GM21576 (cell line): Measurements from ENCODE around the gene PGM1.
A peak's percentile ranks its signal among the peaks of the same experiment; 100 is the strongest.

Experiments
- ATAC-seq: cut with Tn5 transposase; IDR thresholded peaks from one replicate; pipeline ENCODE4 v1.9.1; 2021; ENCODE audit warnings: mild to moderate bottlenecking, moderate library complexity; ENCODE audit not compliant: unreplicated experiment

PGM1 gene

DNA sequence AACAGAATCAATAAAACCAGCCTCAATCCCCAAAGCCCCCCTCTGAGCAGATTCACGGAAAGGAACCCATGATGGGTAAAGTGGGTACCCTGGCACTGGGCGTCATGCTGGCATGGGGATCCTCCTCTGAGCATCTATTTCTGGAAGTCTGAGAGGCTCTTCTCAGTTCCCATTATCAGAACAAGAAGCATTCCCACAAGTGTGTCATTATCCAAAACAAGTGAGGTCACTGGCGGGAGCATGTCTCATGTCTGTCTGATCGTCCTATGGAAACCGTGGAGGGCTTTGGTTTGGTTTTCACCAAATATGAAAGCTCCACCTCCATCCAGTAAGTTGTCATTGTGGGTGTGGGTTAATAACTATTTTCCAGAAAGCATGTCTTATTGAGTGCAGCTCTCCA lies 70.7 kb downstream of the PGM1 start:
- no peak for ATAC-seq

DNA sequence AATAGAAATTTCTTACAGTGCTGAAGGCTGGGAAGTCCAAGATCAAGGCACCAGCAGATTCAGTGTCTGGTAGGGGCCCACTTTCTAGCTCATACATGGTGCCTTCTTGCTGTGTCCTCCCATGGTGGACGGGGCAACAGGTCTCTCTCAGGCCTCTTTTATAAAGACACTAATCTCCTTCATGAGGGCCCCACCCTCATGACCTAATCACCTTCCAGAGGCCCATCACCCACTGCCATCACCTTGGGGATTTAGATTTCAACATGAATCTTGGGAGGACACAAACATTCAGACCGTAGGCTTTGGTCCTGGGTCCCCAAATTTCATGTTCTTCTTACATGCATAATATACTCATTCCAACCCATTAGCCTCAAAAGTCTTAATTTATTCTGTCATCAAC lies 71.5 kb downstream of the PGM1 start:
- no peak for ATAC-seq

DNA sequence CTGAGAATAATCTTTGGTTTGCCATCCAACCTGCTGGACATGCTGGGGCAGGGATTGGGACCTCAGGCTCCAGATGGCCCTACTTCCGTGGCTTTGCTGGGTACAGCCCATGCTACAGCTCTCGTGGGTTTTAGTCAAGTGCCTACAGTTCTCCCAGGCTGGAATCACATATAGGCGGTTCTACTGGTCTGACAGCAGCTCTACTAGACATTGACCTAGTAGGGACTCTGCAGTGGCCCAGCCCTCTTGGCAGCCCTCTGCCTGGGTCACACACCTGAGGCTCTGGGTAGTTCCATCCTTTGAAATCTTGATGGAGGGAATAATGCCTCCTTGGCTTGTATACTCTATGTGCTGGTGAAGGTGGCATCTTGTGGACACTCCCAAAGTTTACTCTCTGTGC lies 72.2 kb downstream of the PGM1 start:
- no peak for ATAC-seq

DNA sequence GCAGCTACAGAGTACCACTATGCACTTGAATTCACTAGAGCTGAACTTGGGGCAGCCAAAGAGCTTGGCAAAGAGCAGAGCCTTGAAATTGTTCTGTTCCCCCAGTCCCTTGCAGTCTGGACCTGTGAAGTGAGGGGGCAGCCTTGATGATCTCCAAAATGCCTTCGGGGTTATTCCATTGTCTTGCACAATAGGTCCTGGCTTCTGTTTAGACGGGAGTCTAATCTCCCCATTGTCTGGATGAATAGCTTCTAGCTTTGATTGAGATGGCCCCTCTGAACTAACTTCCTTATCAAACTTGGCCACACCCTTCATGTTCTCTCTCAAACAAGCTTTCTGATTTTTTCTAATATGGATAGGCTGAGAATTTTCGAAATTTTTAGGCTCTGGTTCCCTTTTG lies 72.6 kb downstream of the PGM1 start:
- ATAC-seq, result no peak

DNA sequence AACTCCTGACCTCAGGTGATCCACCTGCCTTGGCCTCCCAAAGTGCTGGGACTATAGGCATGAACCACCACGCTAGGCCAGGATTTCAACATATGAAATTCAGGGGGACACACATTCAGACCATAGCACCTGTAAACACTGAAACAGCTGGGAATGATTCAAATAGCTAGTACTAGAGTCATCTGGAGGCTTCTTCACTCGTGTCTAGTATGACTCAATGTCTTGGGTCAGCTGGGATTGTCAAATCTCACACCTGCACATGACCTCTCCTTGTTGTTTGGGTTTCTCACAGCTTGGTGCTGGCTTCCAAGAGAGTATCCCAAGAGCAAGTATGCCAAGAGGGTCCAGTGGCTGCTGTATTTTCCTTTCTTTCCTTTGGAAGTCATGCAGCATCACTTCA lies 75.1 kb downstream of the PGM1 start:
- no peak for ATAC-seq

DNA sequence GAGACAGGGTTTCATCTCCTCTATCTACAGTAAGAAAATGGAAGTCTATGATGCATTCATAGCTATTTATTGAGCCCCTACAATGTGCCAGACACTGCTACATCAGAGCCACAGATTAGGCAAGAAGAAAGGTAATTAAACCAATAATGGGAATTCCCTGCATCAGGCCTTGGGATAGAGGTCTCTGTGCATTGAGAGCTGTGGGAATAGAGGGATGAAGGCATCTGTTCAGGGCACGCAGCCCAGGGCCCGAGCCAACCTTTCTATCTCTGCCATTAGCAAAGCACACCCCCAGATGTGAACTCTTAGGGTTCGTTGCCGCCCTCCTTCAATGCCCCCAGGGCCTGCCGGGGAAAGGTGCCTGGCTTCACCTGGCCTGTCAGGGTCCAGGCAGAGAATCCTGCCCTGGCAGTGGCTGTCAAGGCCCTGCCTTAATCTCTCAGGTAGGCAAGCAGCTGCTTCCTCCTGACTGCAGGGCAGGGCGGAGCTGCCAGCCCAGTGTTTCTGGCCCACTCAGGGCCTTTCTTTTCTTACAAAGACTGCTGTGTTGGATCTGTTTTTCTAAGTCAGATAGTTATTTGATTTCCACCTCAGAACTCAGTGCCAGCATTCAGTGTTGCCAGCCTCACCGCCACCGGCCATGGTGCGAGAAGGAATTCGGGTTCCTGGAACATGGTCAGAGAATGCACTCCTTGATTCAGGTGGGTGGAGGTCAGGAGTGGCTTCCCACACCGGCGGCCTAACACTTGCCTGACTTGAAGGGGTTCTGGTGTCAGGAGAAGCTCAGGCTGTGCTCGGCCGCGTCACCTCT lies 76.1 kb downstream of the PGM1 start:
- no peak for ATAC-seq

DNA sequence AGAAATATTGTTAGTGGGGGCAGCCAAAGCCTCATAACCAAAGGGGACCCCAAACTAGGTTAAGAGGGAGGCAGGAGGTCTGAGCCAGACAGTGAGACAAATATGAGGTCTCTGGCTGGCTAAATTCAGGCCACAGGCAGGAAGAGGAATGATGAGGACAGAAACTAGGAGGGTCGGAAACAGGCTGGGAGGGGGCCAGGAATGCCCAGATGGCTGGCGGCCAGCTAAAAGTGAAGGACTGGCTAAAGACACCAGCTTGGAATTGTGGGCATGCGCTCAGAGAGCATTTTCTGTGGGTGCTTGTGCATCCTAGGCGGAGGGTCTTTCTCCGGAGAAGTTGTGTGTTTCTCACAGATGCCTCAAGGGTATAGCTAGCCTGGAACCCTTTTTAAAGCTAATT lies 77.0 kb downstream of the PGM1 start:
- no peak for ATAC-seq

DNA sequence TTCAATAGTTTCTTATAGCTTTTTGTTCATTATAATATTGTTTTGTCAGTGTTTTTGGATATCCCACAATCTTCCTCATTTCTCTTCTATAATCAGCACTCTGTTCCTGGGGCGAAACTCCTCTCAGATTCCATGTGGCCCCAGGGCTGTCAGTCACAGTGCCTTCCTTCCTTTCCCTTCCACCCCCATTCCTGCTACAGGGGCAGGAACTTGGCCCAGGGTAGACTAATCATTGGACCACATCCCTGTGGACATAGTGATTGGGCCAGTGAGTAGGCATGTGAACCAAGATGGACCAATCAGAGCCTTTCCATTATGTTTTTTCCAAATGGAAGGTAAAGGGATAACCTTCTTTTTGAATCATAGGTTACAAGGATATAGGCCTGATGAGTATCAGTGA lies 78.3 kb downstream of the PGM1 start:
- no peak for ATAC-seq

DNA sequence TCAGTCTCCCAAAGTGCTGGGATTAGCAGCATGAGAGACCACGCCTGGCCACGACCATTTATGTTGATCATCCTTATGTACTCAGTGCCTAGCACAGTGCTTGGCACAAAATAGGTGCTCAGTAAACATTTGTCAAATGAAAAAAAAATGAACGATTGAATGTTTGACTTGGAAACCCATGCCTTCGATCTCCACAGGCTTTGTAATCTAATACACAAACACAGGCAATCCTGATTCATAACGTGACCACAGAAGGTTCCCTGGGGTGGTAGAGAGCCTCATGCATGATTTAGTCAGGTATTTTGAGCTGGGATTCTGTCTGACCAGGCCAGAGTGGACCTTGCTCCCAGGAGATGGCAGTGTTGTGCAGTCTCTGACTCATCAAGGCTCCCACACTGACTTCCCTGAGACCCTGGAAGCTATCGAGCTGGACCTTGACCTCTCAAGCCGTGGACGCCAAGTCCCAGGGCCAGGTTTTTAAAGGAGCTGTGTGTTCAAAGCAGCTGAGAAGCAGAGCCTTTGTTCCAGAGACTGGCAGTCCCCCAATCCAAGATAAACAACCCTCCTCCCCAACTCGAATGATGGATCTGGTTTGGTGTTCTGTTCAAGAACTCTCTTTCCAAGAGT lies 81.1 kb downstream of the PGM1 start:
- peak; percentile 64 for ATAC-seq

DNA sequence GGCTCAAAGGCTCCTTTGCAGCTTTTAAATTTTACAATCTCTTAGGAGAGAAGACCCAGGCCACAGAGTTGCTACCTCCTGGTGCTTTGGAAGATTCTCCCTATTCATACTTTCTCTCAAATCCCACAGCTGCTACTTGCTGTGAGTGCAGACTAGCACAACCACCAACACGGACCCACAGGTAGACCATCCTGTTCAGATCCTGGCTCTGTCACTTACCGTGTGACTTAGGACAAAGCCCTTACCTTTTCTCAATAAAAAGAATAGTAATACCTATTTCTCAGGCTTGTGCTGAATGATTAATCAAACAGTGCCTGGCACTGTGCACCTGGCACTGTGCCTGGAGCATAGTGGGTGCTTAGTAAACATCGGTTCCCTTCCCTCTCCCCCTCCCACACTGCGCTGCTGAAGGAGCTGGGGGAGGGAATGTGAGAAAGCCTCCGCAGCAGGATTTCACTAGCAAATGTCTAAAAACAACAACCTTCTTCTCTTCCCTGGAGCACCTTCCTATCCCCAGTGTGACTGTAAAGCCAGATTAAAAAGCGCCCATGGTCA lies 81.7 kb downstream of the PGM1 start:
- no peak for ATAC-seq

DNA sequence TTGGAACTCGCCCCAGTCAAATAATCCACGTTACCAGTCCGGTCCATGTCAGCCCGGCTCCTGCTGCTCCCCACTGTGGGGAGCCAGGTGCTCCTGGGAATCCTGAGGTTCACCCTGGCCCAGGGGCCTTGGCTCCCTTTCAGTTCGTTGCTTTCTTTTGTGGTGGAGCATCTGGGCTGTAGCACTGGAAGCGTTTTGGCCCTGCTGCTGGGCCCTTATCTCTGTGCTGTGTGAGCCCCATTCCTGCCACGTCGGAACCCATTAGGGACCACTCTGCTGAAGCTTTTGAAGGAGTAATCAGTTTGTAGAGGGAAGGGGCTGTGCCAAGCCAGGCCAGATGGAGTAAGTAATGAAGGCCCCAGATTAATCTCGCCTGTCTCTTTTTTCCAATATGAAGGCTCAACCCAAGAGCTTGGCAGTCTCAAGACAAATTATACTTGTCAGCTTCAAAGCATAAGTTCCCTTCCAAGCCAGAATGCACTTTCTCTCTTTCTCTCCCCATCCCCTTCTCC lies 82.3 kb downstream of the PGM1 start:
- no peak for ATAC-seq

DNA sequence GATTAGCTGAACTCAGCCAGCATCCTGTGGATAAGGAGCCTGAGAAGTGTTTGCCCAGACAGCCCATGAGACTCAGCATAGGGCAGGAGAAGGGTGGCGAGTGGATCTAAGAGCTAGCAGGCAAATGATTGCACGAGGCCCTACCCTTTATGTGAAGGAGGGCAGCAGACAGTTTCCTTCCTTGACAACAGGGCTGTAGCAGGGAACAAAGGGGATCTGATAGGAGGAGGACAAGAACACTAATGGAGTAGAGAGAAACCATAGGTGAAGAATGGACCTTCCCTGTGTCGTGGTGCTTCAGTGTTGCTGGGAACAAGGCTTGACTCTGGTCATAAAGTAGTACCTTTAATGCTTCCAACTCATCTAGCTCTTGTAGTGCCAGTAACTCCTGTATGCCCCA lies 84.3 kb downstream of the PGM1 start:
- no peak for ATAC-seq

DNA sequence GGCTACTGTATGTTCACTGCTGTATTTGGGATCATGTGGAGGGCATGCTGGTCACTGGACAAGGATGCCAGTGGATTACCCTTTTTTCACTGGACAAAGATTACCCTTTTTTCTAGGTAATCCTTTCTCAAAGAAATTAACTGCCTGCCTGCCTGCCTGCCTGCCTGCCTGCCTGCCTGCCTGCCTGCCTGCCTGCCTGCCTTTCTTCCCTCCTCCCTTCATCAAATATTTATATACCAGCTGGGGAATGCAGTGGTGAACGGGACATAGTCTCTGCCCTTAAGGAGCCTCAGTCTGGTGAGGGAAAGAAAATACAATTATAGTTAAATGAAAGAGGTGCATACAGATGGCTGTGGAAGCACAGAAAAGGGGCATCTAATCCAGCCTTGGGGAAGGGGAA lies 85.0 kb downstream of the PGM1 start:
- ATAC-seq, result no peak

DNA sequence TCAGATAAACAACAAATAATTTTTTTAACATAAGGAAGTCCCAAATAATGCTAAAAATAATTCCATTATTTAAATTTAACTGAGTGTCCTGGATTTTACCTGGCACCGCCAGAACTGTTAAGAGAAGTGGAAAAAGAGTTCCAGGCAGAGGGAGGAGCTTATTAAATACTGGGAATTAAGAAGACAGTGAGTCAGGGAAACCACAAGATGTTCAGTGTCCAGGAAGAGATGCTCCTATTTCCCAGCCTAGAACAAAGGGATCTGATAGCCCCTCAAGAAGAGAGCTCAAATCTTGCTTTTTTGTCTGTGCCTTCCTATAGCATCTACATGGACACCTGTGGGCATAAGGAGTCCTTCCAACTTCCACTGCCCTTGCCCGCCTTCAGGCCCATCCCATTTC lies 85.9 kb downstream of the PGM1 start:
- ATAC-seq, result no peak

DNA sequence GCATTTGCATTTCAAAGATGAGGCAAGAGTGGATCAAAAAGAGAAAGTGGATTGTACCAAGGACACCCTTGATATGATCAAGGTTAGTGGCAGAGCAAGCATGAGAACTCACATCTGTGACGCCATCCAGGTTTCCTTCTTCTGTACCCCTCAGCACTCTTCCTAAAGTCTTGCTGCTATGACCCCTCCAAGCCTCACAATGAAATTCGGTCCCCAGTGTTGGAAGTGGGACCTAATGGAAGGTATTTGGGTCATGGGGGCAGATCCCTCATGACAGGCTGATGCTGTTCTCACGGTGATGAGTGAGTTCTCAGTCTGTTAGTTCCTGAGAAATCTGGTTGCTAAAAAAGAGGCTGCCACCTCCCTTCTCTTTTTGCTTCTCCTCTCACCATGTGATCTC lies 86.4 kb downstream of the PGM1 start:
- ATAC-seq, result no peak

DNA sequence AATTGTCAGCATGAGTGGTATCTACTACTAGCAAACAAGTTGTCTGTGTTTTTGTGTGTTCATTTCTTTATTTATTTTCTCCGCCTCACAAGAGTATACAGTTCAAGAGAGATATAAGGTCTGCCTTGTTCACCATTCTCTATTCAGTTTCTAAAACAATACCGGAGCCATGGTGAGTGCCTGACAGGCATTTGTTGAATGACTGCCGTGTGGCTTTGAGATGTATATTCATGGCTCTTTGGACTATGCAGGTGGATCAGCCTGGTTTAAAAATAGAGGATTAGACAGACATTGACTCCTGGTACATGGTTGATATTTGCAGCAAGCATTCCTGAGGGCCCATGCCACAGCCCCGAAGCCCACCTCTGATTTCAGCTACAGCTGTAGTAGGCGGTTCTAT lies 89.7 kb downstream of the PGM1 start:
- ATAC-seq, result no peak

DNA sequence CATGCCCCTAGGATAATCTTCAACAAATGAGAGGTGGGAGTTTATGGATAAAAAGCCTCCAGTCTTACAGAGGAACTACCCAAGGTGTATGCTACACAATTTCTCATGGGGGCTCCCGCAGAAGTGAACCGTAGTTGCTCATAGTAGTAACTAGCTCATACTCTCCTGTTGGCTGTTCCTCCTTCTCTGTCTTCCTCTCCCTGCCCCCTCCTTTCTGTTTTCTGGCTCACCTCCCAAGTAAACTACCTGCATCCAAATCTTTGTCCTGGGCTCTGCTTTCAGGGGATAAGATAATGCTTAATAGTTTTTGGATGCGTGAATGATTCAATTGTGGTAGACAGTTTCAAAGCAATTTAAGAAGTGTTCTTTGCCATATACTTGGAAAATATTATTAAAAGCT lies 90.5 kb downstream of the PGM1 start:
- ATAC-seq, result no peak

DNA sequence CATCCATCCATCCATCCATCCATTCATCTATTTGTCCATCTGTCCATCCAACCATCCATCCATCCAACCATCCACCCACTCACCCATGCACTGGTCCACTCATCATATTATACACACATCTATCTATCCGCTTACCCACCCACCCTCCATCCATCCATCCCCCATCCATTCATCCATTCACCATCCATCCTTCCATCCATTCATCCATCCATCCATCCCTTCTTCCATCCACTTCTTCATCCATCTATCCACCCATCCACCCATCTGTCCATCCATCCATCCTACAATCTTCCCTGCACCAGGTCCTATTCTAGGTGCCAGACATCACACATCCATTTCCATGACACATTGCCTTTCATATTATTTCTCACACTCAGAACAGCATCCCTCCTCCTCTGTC lies 93.5 kb downstream of the PGM1 start:
- ATAC-seq, result no peak

DNA sequence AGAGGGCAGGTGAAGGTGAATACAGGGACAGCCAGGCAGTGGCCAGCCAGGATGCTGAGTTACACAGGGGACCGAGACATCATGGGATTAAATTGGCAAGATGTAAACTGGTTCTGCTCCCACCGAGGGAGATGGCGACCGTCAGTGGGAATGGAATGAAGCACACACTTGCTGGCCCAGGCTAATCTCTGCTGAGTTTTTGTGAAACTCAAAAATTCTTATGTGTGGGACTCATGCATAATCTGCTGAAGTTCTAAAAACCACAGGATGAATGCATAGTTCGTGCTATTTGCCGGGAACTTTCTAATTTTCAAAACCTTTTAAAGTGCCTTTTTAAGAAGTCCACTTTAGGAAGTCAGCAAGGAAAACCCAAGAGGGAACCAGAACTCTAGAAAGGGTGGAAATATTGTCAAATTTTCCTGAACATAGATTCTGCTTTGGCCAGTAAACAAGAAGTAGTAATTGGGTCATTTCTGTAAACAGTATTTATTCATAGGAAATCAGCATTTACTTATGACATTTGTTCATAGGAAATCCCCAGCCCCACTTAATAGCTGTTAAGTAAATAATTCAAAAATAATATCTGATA lies 95.2 kb downstream of the PGM1 start:
- ATAC-seq, result no peak

DNA sequence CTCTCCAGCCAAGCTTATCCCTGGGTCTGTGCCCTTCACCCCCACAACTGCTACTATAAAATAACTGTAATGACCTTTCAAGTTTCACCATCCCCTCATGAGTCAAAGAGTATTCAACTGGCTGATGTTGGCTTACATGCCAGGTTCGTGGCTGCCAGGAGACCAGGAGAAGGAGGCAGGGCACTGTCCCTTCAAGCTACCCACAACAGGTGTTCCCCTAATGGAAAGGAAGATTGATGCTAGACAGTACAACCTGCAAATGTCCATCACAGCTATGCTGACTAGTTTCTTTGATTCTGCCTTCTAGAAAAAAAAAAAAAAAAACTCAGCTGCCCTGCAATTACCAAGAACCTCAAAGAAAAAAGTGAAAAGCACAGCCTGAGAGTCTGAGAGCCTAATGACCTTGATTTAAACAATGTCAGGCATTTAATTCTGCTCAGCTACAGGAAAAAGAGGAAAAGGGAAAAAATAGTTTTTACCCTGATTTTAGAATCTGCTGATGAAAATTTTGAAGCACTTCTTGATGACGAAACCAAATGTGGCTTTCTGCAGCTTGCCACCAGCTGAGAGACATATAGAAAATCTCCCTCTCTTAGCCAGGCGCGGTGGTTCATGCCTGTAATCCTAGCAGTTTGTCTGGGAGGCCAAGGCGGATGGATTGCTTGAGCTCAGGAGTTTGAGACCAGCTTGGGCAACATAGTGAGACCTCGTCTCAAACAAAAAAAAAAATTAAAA lies 97.9 kb downstream of the PGM1 start:
- no peak for ATAC-seq

DNA sequence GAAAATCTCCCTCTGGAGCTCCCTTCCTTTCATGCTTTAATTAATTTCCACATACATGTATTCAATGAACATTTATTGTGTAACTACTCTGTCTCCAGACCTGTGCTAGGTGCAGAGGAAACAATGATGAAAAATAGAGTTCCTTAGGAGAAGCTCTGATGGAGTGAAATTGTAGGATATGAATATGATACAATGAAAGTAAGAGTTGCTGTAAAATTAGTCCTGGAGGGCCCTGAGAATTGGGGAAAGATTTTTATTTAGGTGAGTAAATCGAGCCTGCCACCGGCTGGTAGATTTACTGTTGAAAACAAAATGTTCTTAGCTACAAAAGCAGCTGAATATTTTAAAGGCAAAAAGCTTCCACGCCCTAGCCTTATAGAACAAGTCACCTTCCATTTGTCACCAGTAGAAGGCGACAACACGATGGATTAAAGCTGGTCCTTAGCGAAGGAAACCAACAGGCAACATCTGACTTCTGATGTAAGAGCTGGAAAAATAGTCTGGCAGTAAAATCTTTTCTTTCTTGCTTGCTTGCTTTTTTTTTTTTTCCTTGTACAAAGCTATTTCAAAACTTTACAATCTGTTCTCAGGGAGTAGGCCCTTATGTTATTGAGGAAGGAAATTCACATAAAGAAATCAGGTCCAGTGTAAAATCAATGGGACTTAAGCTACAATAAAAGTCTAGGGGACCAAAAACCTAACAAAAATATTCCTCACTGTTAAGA lies 98.7 kb downstream of the PGM1 start:
- peak; percentile 65 for ATAC-seq
